MG63 (cell line): ENCODE results near the gene MYZAP. TPM values are rescaled to one million over a fixed set of nuclear protein-coding genes. Genes with fewer than 3 reads are reported as not detected.

Source experiments
- DNase-seq: peaks from one replicate; pipeline ENCODE4 v3.0.0-alpha.2; 2020
- H3K27me3 ChIP-seq: fragments of 250-450 bp; sonication (Bioruptor Pico); 2 replicates; pipeline ENCODE4 v1.5.1; 2020; ENCODE audit warnings: mild to moderate bottlenecking, moderate library complexity
- H3K36me3 ChIP-seq: fragments of 250-450 bp; sonication (Bioruptor Pico); 2 replicates; pipeline ENCODE4 v1.5.1; 2020; ENCODE audit warnings: mild to moderate bottlenecking, moderate library complexity
- H3K4me3 ChIP-seq: fragments of 250-450 bp; sonication (Bioruptor Pico); 2 replicates; pipeline ENCODE4 v1.5.1; 2020; ENCODE audit warnings: mild to moderate bottlenecking, moderate library complexity
- H3K9me3 ChIP-seq: fragments of 250-450 bp; sonication (Bioruptor Pico); 2 replicates; pipeline ENCODE4 v1.5.1; 2020; ENCODE audit warnings: mild to moderate bottlenecking, moderate library complexity
- total RNA-seq: library from RNA; depleted of rRNA; stranded (reverse); fragments of >200 nt; shearing (Covaris generic); gene quantifications from 2 replicates; pipeline ENCODE4 v1.2.3, GENCODE V29; 2014; ENCODE audit warnings: low replicate concordance

MYZAP gene
- total RNA-seq, 1 experiment from 2014 or later = 0.69 TPM

- DNase-seq = no peak
Measured at GRCh38 chr15:57631386-57632110, 39.8 kb downstream of the MYZAP start.

GRCh38 chr15:57634290-57634689 lies 42.6 kb downstream of the MYZAP start:
- H3K36me3 ChIP-seq = no peaks in the 10 kb centered on the region
- no peak overlapping the region for H3K4me3 ChIP-seq
- H3K27me3 ChIP-seq = no peaks in the 10 kb centered on the region
- H3K9me3 ChIP-seq = no peaks in the 10 kb centered on the region
- DNase-seq = peak; percentile 39

More at GRCh38 chr15:57631386-57632110, 39.8 kb downstream of the MYZAP start:
- H3K36me3 ChIP-seq = no peaks in the 10 kb centered on the region
- H3K9me3 ChIP-seq = no peaks in the 10 kb centered on the region
- H3K4me3 ChIP-seq = no peak overlapping the region
- H3K27me3 ChIP-seq = no peaks in the 10 kb centered on the region

GRCh38 chr15:57635300-57635909 lies 43.7 kb downstream of the MYZAP start:
- no peak for DNase-seq
- no peaks in the 10 kb centered on the region for H3K9me3 ChIP-seq
- no peaks in the 10 kb centered on the region for H3K27me3 ChIP-seq
- H3K36me3 ChIP-seq = no peaks in the 10 kb centered on the region
- H3K4me3 ChIP-seq = no peak overlapping the region

GRCh38 chr15:57637846-57638245 lies 46.1 kb downstream of the MYZAP start:
- H3K9me3 ChIP-seq = no peaks in the 10 kb centered on the region
- no peaks in the 10 kb centered on the region for H3K36me3 ChIP-seq
- no peaks in the 10 kb centered on the region for H3K27me3 ChIP-seq
- DNase-seq = no peak
- H3K4me3 ChIP-seq = no peak overlapping the region

- DNase-seq = no peak
- no peak overlapping the region for H3K4me3 ChIP-seq
Measured at GRCh38 chr15:57639306-57639705, 47.6 kb downstream of the MYZAP start.

GRCh38 chr15:57640930-57641682 lies 49.4 kb downstream of the MYZAP start:
- Histone ChIP-seq H3K4me3 (no peak overlapping the region), H3K36me3 (no peaks in the 10 kb centered on the region), H3K27me3 (no peaks in the 10 kb centered on the region), H3K9me3 (no peaks in the 10 kb centered on the region)
- peak; percentile 15 for DNase-seq

More at GRCh38 chr15:57639306-57639705, 47.6 kb downstream of the MYZAP start:
- Histone ChIP-seq H3K27me3 (no peaks in the 10 kb centered on the region), H3K9me3 (no peaks in the 10 kb centered on the region), H3K36me3 (no peaks in the 10 kb centered on the region)

- H3K4me3 ChIP-seq = no peak overlapping the region
- H3K36me3 ChIP-seq = no peaks in the 10 kb centered on the region
- no peak for DNase-seq
- no peaks in the 10 kb centered on the region for H3K27me3 ChIP-seq
- no peaks in the 10 kb centered on the region for H3K9me3 ChIP-seq
Measured at GRCh38 chr15:57643826-57644225, 52.1 kb downstream of the MYZAP start.

- Histone ChIP-seq H3K9me3 (no peaks in the 10 kb centered on the region), H3K4me3 (no peak overlapping the region), H3K27me3 (no peaks in the 10 kb centered on the region), H3K36me3 (no peaks in the 10 kb centered on the region)
- no peak for DNase-seq
Measured at GRCh38 chr15:57646087-57646486, 54.4 kb downstream of the MYZAP start.

- no peaks in the 10 kb centered on the region for H3K9me3 ChIP-seq
- no peaks in the 10 kb centered on the region for H3K27me3 ChIP-seq
- H3K4me3 ChIP-seq = no peak overlapping the region
- no peak for DNase-seq
- no peaks in the 10 kb centered on the region for H3K36me3 ChIP-seq
Measured at GRCh38 chr15:57647071-57647790, 55.5 kb downstream of the MYZAP start.

- no peaks in the 10 kb centered on the region for H3K9me3 ChIP-seq
- H3K27me3 ChIP-seq = no peaks in the 10 kb centered on the region
- H3K36me3 ChIP-seq = no peaks in the 10 kb centered on the region
- DNase-seq = peak; percentile 12
- no peak overlapping the region for H3K4me3 ChIP-seq
Measured at GRCh38 chr15:57647791-57648130, 56.1 kb downstream of the MYZAP start.

GRCh38 chr15:57649138-57649537 lies 57.4 kb downstream of the MYZAP start:
- Histone ChIP-seq H3K36me3 (no peaks in the 10 kb centered on the region), H3K9me3 (no peaks in the 10 kb centered on the region), H3K27me3 (no peaks in the 10 kb centered on the region), H3K4me3 (no peak overlapping the region)
- no peak for DNase-seq

- Histone ChIP-seq H3K27me3 (no peaks in the 10 kb centered on the region), H3K4me3 (no peak overlapping the region), H3K36me3 (no peaks in the 10 kb centered on the region), H3K9me3 (no peaks in the 10 kb centered on the region)
- no peak for DNase-seq
Measured at GRCh38 chr15:57651445-57651844, 59.7 kb downstream of the MYZAP start.

GRCh38 chr15:57652481-57652880 lies 60.8 kb downstream of the MYZAP start:
- H3K4me3 ChIP-seq = no peak overlapping the region
- no peaks in the 10 kb centered on the region for H3K36me3 ChIP-seq
- no peak for DNase-seq
- H3K9me3 ChIP-seq = no peaks in the 10 kb centered on the region
- H3K27me3 ChIP-seq = peaks cover 5% of the 10 kb centered on the region; the same call in 1 of the 2 replicates

- Histone ChIP-seq H3K27me3 (peaks cover 9% of the 10 kb centered on the region; the same call in 1 of the 2 replicates), H3K4me3 (no peak overlapping the region), H3K9me3 (no peaks in the 10 kb centered on the region), H3K36me3 (no peaks in the 10 kb centered on the region)
- no peak for DNase-seq
Measured at GRCh38 chr15:57654153-57654852, 62.6 kb downstream of the MYZAP start.

GRCh38 chr15:57655053-57655452 lies 63.3 kb downstream of the MYZAP start:
- no peak for DNase-seq
- H3K36me3 ChIP-seq = no peaks in the 10 kb centered on the region
- H3K4me3 ChIP-seq = no peak overlapping the region
- H3K9me3 ChIP-seq = no peaks in the 10 kb centered on the region
- H3K27me3 ChIP-seq = peaks cover 9% of the 10 kb centered on the region; the same call in 1 of the 2 replicates

GRCh38 chr15:57655809-57656208 lies 64.1 kb downstream of the MYZAP start:
- H3K9me3 ChIP-seq = no peaks in the 10 kb centered on the region
- H3K27me3 ChIP-seq = peaks cover 9% of the 10 kb centered on the region; the same call in 1 of the 2 replicates
- no peak for DNase-seq
- no peaks in the 10 kb centered on the region for H3K36me3 ChIP-seq
- no peak overlapping the region for H3K4me3 ChIP-seq
